ENCODE measurements around the gene TUBB4B.
"Not testable (repeated sequence)": the region's sequence is repeated elsewhere in the genome, so short reads cannot be mapped to it uniquely, and the experiment has no call there.

The TUBB4B gene

GRCh38 chr9:137253717-137254623, 12.9 kb downstream of the TUBB4B start:
- no peak for DNase-seq

DNA sequence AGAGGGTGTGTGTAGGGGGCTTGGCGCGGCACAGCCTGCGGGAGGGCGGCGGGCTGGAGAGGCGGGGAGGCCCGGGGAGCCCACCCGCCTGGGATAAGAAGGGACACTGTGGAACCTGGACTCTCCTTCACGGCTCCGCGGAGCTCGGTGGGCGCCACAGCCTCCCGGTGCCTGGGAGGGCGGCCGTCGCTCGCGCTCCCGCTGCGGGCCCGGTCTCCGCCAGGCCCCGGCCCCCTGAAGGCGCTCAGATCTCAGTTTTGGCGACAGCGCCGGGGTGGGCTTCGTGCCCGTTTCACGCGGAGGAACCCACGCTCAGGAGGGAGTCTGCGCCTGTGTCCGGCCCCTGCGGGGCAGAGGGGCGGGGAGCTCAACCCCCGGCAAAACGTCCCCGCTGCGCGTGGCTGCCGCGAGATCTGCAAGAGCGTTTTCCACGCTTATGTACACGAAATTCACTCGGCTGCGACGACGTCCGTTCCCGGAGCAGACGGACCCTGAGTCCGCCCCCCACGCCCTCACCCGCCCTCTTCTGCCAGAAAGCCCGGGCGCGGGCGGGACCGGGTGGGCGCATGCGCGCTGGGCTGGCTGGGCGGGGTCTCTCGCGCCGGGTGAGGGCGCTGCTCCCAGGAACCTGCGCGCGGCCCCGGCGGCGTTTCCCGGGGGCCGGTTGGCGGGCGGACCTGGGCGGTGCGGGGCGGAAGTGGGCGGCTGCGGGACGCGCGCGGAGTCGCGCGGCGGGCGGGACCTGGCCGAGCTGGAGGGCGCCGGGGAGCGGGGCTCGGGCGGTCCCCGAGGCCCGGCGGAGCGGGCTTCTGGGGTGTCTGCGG, 13.7 kb downstream of the TUBB4B start, which contains the start of gene NELFB:
NELFB (plus strand) TSS at position 704 of the 824 bp plus-strand sequence.
- DNase-seq, result peak; percentile 100

- peak; percentile 77 for DNase-seq
These were observed 14.5 kb downstream of the TUBB4B start for GRCh38 chr9:137255448-137256114.

- DNase-seq, result no peak
These were observed 15.3 kb downstream of the TUBB4B start for GRCh38 chr9:137256362-137256761.

GRCh38 chr9:137256856-137257255, 15.8 kb downstream of the TUBB4B start:
- no peak for DNase-seq

- not testable (repeated sequence) for DNase-seq
These were observed 21.3 kb downstream of the TUBB4B start for GRCh38 chr9:137262173-137262908.

GRCh38 chr9:137262909-137263285, 21.8 kb downstream of the TUBB4B start:
- DNase-seq, result no peak

DNA sequence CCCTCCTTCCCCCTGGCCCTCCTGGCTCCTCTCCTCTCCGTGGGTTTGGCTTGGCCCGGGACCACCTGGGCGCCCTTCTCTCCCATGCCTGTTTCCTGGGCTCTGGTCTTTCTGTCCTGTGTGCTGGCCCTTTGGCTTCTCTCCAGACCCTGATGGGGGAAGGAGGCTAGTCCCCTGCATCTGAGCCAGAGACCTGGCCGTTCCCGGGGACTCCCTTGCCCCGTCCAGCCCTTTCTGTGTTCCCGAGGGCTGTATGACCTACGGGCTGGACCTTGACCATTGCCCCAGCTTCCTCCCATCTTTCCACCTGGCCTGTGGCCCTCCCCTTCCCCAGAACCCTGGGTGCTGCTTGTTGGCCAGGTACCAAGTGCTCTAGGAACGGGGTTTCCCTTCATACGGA, 22.4 kb downstream of the TUBB4B start:
- DNase-seq, result no peak

DNA sequence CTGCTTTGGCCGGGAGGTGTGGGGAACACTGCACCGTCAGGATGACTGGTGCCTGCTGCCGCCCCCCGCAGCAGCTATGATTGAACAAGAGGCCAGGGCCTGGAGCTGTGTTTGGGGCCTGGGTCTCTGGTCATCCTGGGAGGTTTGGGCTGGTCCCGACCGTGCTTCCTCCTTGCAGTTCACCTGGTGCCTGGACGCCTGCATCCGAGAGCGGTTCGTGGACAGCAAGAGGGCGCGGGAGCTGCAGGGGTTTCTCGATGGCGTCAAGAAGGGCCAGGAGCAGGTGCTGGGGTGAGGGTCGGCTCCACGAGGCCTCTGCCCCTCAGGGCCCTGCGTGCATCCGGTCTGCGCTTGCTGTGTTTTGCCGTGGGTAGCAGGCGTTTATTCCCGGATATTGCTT, 23.0 kb downstream of the TUBB4B start:
- no peak for DNase-seq

DNA sequence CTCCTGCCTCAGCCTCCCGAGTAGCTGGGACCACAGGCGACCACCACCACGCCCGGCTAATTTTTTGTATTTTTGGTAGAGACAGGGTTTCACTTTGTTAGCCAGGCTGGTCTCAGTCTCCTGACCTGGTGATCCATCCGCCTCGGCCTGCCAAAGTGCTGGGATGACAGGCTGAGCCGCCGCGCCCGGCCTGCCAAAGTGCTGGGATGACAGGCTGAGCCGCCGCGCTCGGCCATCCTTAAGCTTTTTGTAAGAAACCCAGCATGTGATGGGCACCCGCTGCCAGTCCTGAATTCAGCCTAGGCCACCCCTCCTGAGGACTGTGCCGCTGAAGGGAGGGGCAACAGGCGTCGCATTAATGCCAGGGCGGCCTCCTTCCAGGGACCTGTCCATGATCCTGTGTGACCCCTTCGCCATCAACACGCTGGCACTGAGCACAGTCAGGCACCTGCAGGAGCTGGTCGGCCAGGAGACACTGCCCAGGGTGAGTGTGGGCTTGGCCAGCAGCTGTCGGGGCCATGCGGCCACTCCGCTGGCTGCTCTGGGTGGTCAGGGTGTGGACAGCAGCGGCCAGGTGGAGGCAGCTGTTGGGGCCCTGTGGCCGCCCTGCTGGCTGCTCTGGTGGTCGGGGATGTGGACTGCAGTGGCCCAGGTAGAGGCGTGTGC, 24.5 kb downstream of the TUBB4B start:
- no peak for DNase-seq

GRCh38 chr9:137266162-137266527, 25.1 kb downstream of the TUBB4B start:
- DNase-seq, result no peak

GRCh38 chr9:137266585-137267453, 25.7 kb downstream of the TUBB4B start:
- DNase-seq, result no peak

- DNase-seq, result no peak
These were observed 26.9 kb downstream of the TUBB4B start for GRCh38 chr9:137267933-137268355.

DNA sequence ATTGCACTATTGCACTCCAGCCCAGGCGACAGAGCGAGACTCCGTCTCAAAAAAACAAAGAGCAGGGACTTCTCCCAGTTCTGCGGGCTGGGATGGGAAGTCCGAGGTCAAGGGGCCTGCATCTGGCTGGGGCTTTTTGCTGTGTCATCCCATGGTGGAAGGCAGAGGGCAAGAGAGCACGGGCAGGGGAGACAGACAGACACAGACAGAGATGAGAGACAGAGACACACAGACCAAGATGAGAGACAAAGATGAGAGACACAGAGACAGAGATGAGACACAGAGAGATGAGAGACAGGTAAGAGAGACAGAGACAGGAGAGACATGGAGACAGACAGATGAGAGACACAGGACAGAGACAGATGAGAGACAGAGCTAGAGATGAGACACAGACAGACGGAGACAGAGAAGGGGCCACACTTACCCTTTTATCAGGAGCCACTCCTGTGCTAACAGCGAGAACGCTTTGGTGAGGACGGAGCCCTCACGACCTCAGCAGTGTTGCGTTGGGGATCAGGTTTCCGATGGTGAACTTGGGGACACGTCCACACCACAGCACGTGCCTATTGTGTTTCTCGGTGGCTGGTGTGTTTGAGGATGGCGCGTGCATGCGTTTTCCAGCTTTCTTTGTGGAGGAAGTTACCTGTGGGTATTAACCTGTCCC, 27.6 kb downstream of the TUBB4B start:
- no peak for DNase-seq

DNA sequence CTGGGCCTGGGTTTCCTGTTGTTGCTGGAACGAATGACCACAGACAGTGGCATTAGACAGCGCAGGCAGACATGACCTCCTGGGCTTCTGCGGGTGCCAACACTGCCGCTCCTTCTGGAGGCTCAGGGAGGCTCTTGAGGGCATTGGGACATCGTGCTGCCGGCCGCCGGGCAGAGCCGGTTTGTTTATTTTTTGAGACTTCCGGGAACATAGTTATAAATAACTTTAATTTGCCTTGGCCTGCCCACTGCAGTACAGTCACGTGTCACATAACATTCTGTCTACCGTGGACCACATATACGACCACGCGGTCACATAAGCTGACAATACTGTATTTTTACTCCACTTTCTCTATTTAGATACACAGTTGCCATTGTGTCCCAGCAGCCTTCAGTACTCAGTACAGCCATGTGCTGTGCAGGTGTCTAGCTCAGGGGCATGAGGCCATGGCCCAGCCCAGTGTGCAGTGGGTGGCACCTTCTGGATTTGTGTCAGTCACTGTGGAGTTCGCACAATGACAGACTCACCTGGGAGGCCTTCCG, 28.2 kb downstream of the TUBB4B start:
- no peak for DNase-seq

- DNase-seq, result no peak
These were observed 30.0 kb downstream of the TUBB4B start for GRCh38 chr9:137270929-137271695.

DNA sequence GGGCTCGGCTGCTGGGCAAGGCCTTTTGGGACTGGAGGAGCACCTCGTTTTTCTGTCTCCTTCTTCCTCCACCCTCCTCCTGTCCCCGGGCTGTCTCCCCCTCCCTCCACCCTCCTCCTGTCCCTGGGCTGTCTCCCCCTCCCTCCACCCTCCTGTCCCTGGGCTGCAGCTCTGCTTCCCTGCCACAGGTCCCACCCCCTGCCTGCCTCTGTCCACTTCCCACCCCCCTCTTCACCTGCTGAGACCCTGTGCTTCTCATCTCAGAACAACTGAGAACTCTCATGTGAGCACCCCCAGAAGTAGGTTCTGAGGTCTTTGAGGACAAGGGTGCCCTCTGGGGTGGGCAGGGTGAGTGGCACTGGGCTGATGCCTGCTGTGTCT, 30.6 kb downstream of the TUBB4B start:
- no peak for DNase-seq

GRCh38 chr9:137272241-137273094, 31.4 kb downstream of the TUBB4B start:
- no peak for DNase-seq

All from 8988T (cell line).